ENCODE results near the gene LRWD1.
"Not testable (repeated sequence)": the region's sequence is repeated elsewhere in the genome, so short reads cannot be mapped to it uniquely, and the experiment has no call there.

DNA sequence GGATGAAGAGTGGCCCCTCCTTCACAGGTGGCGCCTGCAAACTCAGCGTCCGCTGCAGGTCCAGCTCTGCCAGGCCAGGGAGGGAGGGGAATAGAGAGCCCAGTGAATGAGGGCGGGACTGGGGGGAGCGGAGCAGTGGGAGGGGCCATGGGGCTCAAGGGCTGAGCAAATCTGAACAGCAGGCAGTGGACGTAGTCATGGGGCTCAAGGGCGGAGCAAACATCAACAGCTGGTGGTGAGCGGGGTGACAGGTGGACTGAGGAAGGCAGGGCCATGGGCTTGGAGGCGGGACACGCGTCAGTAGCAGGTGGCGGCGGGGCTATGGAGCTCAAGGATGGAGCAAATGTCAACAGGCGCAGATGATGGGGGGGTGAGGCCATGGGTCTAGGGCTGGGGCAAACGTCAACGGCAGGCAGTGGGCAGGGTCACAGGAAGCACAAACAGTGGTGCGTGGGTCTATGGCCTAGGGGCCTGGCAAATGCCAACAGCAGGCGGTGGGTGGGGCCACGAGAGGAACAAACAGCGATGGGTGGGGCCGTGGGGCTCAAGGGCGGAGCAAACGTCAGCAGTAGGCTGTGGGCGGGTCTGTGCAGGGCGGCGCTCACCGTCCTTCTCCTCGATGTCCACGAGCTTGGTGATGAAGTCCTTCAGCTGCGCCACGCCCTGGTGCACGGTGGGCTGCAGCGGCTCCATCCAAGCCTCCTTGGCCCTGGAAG is 28.6 kb downstream of the LRWD1 start:
- TF ChIP-seq, protein P1, sequence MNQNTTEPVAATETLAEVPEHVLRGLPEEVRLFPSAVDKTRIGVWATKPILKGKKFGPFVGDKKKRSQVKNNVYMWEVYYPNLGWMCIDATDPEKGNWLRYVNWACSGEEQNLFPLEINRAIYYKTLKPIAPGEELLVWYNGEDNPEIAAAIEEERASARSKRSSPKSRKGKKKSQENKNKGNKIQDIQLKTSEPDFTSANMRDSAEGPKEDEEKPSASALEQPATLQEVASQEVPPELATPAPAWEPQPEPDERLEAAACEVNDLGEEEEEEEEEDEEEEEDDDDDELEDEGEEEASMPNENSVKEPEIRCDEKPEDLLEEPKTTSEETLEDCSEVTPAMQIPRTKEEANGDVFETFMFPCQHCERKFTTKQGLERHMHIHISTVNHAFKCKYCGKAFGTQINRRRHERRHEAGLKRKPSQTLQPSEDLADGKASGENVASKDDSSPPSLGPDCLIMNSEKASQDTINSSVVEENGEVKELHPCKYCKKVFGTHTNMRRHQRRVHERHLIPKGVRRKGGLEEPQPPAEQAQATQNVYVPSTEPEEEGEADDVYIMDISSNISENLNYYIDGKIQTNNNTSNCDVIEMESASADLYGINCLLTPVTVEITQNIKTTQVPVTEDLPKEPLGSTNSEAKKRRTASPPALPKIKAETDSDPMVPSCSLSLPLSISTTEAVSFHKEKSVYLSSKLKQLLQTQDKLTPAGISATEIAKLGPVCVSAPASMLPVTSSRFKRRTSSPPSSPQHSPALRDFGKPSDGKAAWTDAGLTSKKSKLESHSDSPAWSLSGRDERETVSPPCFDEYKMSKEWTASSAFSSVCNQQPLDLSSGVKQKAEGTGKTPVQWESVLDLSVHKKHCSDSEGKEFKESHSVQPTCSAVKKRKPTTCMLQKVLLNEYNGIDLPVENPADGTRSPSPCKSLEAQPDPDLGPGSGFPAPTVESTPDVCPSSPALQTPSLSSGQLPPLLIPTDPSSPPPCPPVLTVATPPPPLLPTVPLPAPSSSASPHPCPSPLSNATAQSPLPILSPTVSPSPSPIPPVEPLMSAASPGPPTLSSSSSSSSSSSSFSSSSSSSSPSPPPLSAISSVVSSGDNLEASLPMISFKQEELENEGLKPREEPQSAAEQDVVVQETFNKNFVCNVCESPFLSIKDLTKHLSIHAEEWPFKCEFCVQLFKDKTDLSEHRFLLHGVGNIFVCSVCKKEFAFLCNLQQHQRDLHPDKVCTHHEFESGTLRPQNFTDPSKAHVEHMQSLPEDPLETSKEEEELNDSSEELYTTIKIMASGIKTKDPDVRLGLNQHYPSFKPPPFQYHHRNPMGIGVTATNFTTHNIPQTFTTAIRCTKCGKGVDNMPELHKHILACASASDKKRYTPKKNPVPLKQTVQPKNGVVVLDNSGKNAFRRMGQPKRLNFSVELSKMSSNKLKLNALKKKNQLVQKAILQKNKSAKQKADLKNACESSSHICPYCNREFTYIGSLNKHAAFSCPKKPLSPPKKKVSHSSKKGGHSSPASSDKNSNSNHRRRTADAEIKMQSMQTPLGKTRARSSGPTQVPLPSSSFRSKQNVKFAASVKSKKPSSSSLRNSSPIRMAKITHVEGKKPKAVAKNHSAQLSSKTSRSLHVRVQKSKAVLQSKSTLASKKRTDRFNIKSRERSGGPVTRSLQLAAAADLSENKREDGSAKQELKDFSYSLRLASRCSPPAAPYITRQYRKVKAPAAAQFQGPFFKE (tag by site-specific recombination; IDR thresholded peaks at IDR 0.05; ENCODE audit: borderline replicate concordance), result not testable (repeated sequence)
- TF ChIP-seq, protein P2, sequence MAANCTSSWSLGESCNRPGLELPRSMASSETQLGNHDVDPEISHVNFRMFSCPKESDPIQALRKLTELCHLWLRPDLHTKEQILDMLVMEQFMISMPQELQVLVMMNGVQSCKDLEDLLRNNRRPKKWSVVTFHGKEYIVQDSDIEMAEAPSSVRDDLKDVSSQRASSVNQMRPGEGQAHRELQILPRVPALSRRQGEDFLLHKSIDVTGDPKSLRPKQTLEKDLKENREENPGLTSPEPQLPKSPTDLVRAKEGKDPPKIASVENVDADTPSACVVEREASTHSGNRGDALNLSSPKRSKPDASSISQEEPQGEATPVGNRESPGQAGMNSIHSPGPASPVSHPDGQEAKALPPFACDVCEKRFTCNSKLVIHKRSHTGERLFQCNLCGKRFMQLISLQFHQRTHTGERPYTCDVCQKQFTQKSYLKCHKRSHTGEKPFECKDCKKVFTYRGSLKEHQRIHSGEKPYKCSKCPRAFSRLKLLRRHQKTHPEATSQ (tag by site-specific recombination; IDR thresholded peaks at IDR 0.05), result not testable (repeated sequence)
- not testable (repeated sequence) for TF ChIP-seq TCF7L2 (IDR thresholded peaks at IDR 0.05; ENCODE audit: borderline replicate concordance, low read depth, low read length); ZNF184 (tag by site-specific recombination; IDR thresholded peaks at IDR 0.05); KLF16 (tag by site-specific recombination; IDR thresholded peaks at IDR 0.05); BCL11A (tag by site-specific recombination; IDR thresholded peaks at IDR 0.05; ENCODE audit: low read depth); ZNF138 (tag by site-specific recombination; IDR thresholded peaks at IDR 0.05; ENCODE audit: borderline replicate concordance); SP2 (tag by site-specific recombination; IDR thresholded peaks at IDR 0.05); ZFP41 (tag by site-specific recombination; IDR thresholded peaks at IDR 0.05; ENCODE audit: borderline replicate concordance); HOXA7 (CRISPR knock-in tag; IDR thresholded peaks at IDR 0.05; ENCODE audit: borderline replicate concordance)
- TF ChIP-seq, protein P3, sequence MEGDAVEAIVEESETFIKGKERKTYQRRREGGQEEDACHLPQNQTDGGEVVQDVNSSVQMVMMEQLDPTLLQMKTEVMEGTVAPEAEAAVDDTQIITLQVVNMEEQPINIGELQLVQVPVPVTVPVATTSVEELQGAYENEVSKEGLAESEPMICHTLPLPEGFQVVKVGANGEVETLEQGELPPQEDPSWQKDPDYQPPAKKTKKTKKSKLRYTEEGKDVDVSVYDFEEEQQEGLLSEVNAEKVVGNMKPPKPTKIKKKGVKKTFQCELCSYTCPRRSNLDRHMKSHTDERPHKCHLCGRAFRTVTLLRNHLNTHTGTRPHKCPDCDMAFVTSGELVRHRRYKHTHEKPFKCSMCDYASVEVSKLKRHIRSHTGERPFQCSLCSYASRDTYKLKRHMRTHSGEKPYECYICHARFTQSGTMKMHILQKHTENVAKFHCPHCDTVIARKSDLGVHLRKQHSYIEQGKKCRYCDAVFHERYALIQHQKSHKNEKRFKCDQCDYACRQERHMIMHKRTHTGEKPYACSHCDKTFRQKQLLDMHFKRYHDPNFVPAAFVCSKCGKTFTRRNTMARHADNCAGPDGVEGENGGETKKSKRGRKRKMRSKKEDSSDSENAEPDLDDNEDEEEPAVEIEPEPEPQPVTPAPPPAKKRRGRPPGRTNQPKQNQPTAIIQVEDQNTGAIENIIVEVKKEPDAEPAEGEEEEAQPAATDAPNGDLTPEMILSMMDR (tag by site-specific recombination; IDR thresholded peaks at IDR 0.05), result not testable (repeated sequence)
- TF ChIP-seq, protein P4, sequence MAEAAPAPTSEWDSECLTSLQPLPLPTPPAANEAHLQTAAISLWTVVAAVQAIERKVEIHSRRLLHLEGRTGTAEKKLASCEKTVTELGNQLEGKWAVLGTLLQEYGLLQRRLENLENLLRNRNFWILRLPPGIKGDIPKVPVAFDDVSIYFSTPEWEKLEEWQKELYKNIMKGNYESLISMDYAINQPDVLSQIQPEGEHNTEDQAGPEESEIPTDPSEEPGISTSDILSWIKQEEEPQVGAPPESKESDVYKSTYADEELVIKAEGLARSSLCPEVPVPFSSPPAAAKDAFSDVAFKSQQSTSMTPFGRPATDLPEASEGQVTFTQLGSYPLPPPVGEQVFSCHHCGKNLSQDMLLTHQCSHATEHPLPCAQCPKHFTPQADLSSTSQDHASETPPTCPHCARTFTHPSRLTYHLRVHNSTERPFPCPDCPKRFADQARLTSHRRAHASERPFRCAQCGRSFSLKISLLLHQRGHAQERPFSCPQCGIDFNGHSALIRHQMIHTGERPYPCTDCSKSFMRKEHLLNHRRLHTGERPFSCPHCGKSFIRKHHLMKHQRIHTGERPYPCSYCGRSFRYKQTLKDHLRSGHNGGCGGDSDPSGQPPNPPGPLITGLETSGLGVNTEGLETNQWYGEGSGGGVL (tag by site-specific recombination; IDR thresholded peaks at IDR 0.05), result not testable (repeated sequence)
